ENCODE results near the gene SCN5A.

- TF ChIP-seq CTCF (IDR thresholded peaks at IDR 0.05; ENCODE audit: poor library complexity) (no peak), EZH2 (IDR thresholded peaks at IDR 0.05; ENCODE audit: borderline replicate concordance) (no peak)
These were observed 46.8 kb downstream of the SCN5A start for GRCh38 chr3:38602576-38603250.

Measured in hepatocyte (in vitro differentiated cells).